ENCODE results near the gene ABHD18.
"Not testable (repeated sequence)": the region's sequence is repeated elsewhere in the genome, so short reads cannot be mapped to it uniquely, and the experiment has no call there.

DNA sequence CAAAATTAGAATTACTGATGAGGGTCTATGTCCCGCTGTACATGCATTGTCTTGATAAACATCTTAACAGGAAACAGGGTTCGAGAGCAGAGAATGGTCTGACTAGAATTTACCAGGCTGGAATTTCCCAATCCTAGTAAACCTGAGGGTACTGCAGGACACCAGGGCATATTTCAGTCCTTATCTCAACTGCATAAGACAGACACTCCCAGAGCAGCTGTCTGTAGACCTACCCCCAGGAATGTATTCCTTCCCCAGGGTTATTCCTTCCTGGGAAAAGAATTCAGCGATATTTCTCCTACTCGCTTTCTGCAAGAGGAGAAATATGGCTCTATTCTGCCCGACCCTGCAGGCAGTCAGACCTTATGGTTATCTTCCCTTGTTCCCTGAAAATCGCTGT is 31.3 kb downstream of the ABHD18 start:
- TF ChIP-seq POLR2AphosphoS5 (IDR thresholded peaks at IDR 0.05) = not testable (repeated sequence)
- TF ChIP-seq, protein P1, sequence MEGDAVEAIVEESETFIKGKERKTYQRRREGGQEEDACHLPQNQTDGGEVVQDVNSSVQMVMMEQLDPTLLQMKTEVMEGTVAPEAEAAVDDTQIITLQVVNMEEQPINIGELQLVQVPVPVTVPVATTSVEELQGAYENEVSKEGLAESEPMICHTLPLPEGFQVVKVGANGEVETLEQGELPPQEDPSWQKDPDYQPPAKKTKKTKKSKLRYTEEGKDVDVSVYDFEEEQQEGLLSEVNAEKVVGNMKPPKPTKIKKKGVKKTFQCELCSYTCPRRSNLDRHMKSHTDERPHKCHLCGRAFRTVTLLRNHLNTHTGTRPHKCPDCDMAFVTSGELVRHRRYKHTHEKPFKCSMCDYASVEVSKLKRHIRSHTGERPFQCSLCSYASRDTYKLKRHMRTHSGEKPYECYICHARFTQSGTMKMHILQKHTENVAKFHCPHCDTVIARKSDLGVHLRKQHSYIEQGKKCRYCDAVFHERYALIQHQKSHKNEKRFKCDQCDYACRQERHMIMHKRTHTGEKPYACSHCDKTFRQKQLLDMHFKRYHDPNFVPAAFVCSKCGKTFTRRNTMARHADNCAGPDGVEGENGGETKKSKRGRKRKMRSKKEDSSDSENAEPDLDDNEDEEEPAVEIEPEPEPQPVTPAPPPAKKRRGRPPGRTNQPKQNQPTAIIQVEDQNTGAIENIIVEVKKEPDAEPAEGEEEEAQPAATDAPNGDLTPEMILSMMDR (IDR thresholded peaks at IDR 0.05 in 8 of 11, conservative IDR thresholded peaks at IDR 0.05 in 3 of 11) = not testable (repeated sequence)

All from spleen (tissue), 7 donors.